Right lobe of liver (tissue), 4 donors: ENCODE data around the gene ACTBL2.
"Not testable (repeated sequence)": the region's sequence is repeated elsewhere in the genome, so short reads cannot be mapped to it uniquely, and the experiment has no call there.

Experiments used
- CTCF ChIP-seq, 4 donors: fragments of 200-600 bp in 3 of 4; fragments of 450-650 bp in 1 of 4; IDR thresholded peaks; one replicate each; pipeline versions ENCODE4 v1.5.1 to v1.8.0; 2016 to 2022; ENCODE audit warnings: antibody characterized with exemption in 4 of 4, mild to moderate bottlenecking in 2 of 4
- POLR2A ChIP-seq: fragments of 450-650 bp; IDR thresholded peaks from one replicate; pipeline ENCODE4 v1.6.1; 2017; ENCODE audit warnings: antibody characterized with exemption, mild to moderate bottlenecking
- donor health status: DM: no; HTN: no; CAD: no.
- donor health status: DM: no; HTN: no; CAD: no.
- donor health status: DM: no; HTN: yes; CAD: no.

- TF ChIP-seq POLR2A; CTCF (IDR thresholded peaks at IDR 0.05): not testable (repeated sequence)
These were observed 35.8 kb upstream of the ACTBL2 start for GRCh38 chr5:57518415-57518814.
